HuH-7 (cell line): ENCODE results near the gene SMOC1.

Experiments
- DNase-seq: peaks from one replicate; pipeline ENCODE4 v3.0.0; 2011; ENCODE audit warnings: low spot score

SMOC1 gene

GRCh38 chr14:69982886-69983285 lies 103.7 kb downstream of the SMOC1 start:
- no peak for DNase-seq

GRCh38 chr14:69983317-69983716 lies 104.1 kb downstream of the SMOC1 start:
- no peak for DNase-seq

- DNase-seq: no peak
Measured at GRCh38 chr14:69985463-69985862, 106.2 kb downstream of the SMOC1 start.

- no peak for DNase-seq
Measured at GRCh38 chr14:69986336-69986735, 107.1 kb downstream of the SMOC1 start.

- DNase-seq: no peak
Measured at GRCh38 chr14:69987406-69988121, 108.3 kb downstream of the SMOC1 start.

- no peak for DNase-seq
Measured at GRCh38 chr14:69988979-69989378, 109.8 kb downstream of the SMOC1 start.

GRCh38 chr14:69989622-69990021 lies 110.4 kb downstream of the SMOC1 start:
- no peak for DNase-seq

GRCh38 chr14:69990323-69990722 lies 111.1 kb downstream of the SMOC1 start:
- DNase-seq: no peak

- no peak for DNase-seq
Measured at GRCh38 chr14:69991422-69991821, 112.2 kb downstream of the SMOC1 start.

GRCh38 chr14:69992564-69992963 lies 113.3 kb downstream of the SMOC1 start:
- DNase-seq: no peak

- DNase-seq: no peak
Measured at GRCh38 chr14:69993326-69993725, 114.1 kb downstream of the SMOC1 start.

- DNase-seq: no peak
Measured at GRCh38 chr14:69994002-69994401, 114.8 kb downstream of the SMOC1 start.

GRCh38 chr14:69996216-69996615 lies 117.0 kb downstream of the SMOC1 start:
- no peak for DNase-seq

- no peak for DNase-seq
Measured at GRCh38 chr14:69997849-69998248, 118.6 kb downstream of the SMOC1 start.

- no peak for DNase-seq
Measured at GRCh38 chr14:69999261-69999674, 120.1 kb downstream of the SMOC1 start.

- DNase-seq: no peak
Measured at GRCh38 chr14:70000601-70001000, 121.4 kb downstream of the SMOC1 start.

- peak; percentile 26 for DNase-seq
Measured at GRCh38 chr14:70002589-70003346, 123.6 kb downstream of the SMOC1 start.

GRCh38 chr14:70004791-70005190 lies 125.6 kb downstream of the SMOC1 start:
- no peak for DNase-seq

- DNase-seq: peak; percentile 42
Measured at GRCh38 chr14:70005281-70005805, 126.1 kb downstream of the SMOC1 start.

- no peak for DNase-seq
Measured at GRCh38 chr14:70006699-70007098, 127.5 kb downstream of the SMOC1 start.

- no peak for DNase-seq
Measured at GRCh38 chr14:70008284-70009262, 129.4 kb downstream of the SMOC1 start.

- no peak for DNase-seq
Measured at GRCh38 chr14:70009961-70010360, 130.7 kb downstream of the SMOC1 start.
